ENCODE data around the gene LY6G5B.

LY6G5B gene

GRCh38 chr6:31719001-31719400 lies 49.2 kb downstream of the LY6G5B start:
- no peak for DNase-seq

GRCh38 chr6:31720196-31720770 lies 50.5 kb downstream of the LY6G5B start:
- DNase-seq = no peak

- no peak for DNase-seq
Measured at GRCh38 chr6:31721351-31722020, 51.7 kb downstream of the LY6G5B start, which contains the start of gene LY6G6C. Gene LY6G6C (minus strand): TSS chr6:31721746. CDS start chr6:31721679, 67 bp downstream.

GRCh38 chr6:31722173-31722572 lies 52.4 kb downstream of the LY6G5B start:
- DNase-seq = no peak
